GM18508 (cell line): ENCODE measurements around the gene CLEC18B.
"Not testable (repeated sequence)": the region's sequence is repeated elsewhere in the genome, so short reads cannot be mapped to it uniquely, and the experiment has no call there.

ENCODE experiments used
- ATAC-seq: cut with Tn5 transposase; IDR thresholded peaks from one replicate; pipeline ENCODE4 v1.9.1; 2021; ENCODE audit warnings: moderate number of reproducible peaks; ENCODE audit not compliant: insufficient read depth, unreplicated experiment

CLEC18B gene

DNA sequence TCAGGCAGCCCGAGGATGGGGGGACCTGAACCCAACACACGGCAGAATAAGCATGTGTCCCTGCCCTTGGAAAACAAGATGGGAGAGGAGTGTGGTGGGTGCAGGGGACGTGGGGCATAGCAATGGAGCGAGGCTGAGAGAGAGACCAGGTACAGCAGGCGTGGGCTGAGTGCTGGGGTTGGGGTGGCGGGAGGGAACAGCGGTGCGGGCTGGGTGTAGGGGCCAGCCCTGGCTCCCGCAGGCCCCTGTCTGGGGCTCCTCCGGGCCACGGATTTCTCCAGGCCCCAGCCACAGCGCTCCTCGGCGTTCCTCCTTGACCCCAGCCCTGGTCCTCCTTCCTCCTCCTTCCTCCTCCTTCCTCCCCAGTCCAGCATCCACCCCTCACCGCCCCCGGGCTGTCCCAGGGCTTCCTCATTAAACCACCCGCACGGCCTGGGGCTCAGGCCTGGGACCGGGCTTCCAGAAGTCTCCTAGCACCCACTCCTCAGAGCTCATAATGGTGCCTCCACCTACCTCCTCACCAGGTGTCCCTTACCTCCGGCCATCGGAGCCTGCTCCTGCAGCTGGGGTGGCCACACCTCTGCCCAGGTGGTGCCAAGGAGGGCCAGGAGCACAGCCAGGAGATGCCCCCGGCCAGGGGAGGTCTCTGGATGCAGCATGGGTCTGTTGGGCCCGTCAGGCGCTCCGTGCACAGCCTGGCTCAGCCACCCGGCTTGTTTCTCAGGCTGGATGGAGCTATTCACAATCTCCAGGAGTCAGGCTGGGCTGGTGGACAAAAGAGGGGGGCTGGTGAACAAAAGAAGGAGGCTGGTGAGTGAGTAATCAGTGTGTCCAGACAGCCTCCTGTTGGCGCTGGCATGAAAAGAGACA, at the start of gene CLEC18B:
TSS of gene CLEC18B (minus strand) at position 867 of the 870 bp plus-strand sequence. CDS start at position 659, 208 bp downstream.
- not testable (repeated sequence) for ATAC-seq

DNA sequence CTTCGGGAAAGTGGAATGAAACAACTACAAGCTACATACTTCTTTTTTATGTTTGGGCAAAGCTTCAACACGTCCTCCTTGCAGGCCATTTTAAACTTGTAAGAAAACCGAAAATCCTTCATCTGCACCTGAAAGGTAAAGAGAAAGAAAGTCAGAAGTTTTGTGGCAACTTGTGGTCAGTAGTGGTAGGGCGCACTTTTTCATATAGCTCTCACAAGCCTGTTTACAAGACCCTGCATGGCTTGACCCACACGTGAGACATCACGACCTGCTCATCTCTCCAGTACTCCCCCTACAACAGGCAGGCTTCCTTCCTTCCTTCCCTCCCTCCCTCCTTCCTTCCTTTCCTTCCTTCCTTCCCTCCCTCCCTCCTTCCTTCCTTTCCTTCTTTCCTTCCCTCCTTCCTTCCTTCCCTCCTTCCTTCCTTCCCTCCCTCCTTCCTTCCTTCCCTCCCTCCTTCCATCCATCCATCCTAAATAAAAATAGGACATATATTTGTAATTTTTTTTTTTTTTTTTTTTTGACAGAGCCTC, 48.7 kb upstream of the CLEC18B start:
- ATAC-seq: no peak

DNA sequence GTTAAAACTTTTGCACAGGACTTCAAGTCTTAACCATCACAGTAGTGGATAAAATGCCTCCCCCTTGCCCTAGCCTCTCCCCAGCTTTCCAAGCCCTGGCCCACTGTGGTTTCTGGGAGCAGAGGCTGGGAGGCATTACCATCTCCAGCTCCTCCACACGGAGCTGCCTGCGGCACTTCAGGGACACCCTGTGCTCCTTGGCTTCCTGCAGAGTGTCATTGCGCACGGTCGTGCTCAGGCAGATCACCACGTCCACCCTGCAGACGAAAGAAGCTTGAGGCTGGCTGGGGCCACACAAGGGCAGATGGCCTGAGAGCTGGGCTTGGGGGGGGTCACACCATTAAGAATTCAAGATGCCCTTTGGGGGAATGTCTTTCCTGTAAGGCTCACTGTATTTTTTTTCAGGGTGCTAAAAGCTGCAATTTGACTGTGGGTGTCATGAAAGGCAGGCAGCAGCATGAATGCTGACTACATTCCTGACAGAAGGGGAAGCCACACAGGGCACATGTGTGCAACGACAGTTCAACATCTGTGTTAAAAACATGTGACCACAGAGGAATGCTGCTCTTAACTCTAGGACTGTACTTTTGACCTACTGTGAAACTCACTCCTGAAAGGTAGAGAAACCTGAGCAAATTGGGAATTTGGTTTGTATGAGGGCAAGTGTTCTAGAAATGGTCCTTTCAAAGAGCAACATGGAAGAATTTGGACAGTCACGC, 47.7 kb upstream of the CLEC18B start:
- ATAC-seq: no peak

DNA sequence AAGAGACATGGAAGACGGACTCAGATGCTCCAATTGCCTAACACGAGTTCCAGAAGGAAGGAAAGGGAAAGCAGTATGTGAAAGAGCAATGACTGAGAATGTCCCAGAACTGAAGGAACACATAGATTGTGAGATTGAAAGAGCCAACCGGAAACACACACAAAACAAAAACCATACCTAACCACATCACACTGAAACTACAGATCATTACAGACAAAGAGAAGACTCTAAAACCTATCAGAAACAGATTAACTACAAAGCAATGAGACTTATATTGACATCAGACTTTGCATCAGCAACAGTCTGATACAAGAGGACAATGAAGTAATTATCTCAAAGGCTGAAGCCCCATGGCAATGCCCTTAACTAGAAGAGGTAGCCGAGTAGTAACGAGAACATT, 45.6 kb upstream of the CLEC18B start:
- ATAC-seq: no peak

DNA sequence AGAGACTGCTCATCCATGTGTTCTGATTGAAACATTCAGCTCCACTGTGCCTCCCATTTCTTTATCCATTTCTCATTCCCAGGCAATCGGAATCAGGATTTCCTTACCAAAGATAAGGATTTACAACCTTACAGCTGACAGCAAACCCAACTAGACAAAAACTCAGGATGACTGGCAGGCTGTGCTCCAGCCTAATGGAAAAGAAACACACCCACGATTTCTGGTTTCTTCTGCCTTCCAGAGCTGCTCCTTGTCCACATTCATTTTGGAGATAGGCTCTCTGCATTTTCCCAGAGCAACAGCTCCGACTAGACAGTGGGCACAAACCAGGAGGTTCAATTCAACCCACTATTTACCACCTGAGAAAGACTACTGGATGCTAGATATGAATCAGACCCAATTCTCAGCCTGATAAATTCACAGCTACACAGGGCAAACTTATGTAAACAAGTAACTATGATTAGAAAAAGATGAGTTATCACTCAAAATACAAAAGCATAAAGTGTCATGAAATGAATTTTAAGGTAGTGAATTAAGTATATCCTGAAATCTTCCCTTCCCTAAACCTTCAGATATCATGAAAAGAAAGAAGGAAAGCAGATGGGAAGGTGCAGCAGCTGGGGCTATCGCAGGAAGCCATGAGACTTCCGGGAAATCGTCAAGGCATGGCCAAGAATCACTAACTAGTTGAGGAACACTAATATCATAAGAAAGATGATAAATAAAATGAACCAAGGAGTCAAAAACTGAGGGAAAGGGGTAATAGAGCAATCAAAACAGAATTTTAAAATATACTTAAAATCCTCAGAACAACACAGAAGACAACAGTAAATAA, 44.8 kb upstream of the CLEC18B start:
- no peak for ATAC-seq

DNA sequence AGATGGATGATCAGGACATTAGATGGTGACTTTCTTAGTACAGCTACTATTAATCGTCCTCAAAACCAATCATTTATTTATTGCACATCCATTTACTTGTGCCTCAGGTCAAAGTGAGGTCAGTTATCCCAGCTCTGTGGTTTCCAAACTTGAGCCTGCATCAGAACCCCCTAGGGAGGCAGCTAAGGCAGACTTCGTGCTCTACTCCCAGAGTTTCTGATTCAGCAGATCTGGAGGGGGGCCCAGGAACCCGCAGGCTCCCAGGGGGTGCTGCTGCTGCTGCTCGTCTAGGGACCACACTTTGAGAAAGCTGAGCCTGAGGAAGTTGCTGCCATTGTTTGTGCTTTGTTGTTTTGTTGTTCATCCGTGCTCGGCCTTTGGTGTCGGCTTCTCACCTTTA, 44.0 kb upstream of the CLEC18B start:
- ATAC-seq: no peak

DNA sequence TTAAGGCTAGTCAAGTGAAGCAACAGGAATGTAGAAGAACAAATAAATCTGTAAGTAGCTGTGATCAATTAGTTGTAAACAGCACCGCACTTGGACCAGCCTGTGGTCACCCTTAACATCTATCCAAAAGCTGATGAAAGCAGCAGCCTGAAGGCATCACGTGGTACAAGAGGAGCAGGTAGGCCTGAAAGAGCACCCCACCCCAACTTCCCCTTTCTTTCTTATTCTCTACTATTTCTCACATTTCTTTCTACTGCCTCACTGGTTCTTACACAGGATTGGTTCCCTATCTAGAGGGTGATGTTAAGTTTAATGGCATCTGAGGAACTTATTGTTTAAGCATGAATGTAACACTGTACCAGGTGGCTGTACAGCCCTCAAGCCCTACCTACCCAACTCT, 42.6 kb upstream of the CLEC18B start:
- ATAC-seq: no peak

DNA sequence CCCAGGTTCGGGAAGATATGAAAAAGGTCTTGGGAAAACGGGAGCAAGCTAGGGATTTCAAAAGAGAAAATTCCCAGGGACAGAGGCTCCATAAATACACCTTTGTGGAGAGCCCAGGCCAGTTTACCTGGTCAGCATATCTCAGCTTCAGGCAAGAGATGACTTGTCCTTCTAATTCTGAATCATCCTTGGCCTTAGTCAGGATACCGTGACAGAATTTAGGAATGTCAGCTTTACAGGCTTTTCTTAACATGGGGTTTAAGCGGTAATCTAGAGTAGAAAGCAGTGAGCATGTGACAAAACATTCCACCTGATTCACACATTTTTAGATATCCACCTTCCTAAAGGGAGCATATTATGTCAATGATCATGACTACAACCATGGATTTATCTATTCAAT, 41.1 kb upstream of the CLEC18B start:
- ATAC-seq: no peak

DNA sequence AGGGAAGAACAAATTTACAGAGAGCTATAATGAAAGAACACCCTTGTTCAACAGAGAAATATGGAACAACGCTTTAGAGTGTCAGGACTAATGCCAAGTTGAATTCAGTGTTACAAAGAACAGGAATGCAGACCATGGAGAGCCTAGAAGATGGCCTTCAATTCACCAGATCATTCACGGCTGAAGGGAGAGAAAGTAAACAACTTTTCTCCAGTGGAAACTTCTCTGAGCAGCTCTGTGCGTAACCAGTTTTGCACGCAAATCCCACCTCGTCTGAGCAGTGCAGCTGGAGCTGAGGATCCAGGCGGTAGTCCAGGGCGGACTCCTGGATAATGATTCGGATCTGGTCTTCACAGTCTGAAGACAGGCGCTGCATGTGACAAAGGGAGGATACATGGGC, 40.5 kb upstream of the CLEC18B start:
- ATAC-seq: no peak

DNA sequence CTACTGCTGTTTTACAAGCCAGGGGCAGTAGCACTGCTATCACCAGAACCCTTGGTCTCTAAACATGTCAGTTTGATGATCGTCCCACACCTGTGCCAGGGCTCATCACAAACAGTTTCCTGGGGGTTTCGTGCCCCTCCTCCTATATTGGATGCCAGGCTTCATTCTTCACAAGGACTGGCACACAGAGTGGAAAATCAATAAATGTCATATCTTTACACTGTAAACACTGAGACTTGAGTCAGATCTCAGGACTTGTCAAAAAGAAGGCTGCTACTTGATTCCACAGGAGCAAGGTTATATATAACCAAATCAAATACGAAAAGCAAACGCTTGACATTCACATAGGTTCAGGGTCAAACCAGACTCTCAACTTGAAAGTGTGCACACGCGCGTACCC, 39.3 kb upstream of the CLEC18B start:
- ATAC-seq: no peak

DNA sequence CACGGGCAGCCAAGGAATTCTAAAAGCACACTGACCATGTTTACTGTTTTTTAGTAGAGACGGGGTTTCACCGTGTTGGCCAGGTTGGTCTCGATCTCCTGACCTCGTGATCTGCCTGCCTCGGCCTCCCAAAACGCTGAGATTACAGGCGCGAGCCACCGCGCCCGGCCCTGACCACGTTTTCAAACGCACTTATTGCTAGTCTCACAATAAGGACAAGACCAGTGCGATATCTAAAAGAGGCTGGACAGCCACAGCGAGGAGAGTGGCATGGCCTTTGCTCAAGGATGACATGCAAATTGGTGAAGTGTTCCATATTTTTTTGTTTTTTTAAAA, 35.0 kb upstream of the CLEC18B start:
- ATAC-seq: no peak

DNA sequence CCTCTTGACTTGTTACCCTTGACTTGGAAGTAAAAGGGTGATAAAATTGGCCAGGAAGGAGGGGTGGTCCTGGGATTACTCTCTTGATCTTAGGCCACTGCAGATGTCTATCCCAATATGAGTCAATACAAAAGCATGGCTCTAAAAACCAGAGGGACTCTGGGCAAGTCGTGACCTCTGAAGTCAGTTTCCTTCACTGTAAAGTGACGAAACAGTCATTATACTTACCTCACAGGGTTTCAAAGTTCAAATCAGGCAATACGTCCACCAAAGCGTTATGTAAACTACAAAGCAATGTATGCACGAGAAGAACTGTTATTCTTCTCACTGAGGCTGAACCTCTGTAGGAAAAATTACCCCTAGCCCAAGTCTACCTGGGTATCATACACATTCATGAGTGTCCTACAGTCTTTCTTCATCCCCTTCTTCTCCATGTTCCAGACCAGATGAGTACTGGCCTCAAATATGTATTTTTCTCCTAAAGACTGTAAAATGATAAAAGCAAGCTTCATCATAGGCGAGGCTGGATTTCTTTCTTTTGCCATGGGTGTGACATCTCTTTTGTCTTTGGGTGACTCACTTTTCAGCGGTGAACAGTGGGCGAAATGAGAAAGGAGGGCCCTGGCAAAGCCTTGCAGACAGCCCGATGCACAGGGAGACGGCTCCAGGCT, 34.5 kb upstream of the CLEC18B start:
- ATAC-seq: no peak

DNA sequence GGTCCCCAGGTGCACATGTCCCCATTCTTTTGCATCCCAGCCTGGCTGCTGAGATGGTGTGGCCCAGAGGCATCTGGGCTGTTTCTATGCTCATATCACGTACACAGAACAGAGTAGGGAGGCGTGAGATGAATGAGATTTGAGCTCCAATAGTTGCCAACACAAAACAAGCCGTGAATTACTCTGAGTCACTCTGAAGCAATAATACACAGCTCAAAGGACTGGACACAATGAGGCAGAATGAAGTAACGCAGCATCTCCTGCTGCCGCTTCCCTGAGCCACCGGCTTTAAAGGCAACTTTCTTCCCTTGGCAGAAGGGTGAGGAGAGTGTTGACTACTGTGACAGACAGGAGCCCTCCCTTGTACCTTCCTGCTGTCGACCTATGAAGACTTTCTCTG, 33.9 kb upstream of the CLEC18B start:
- no peak for ATAC-seq

DNA sequence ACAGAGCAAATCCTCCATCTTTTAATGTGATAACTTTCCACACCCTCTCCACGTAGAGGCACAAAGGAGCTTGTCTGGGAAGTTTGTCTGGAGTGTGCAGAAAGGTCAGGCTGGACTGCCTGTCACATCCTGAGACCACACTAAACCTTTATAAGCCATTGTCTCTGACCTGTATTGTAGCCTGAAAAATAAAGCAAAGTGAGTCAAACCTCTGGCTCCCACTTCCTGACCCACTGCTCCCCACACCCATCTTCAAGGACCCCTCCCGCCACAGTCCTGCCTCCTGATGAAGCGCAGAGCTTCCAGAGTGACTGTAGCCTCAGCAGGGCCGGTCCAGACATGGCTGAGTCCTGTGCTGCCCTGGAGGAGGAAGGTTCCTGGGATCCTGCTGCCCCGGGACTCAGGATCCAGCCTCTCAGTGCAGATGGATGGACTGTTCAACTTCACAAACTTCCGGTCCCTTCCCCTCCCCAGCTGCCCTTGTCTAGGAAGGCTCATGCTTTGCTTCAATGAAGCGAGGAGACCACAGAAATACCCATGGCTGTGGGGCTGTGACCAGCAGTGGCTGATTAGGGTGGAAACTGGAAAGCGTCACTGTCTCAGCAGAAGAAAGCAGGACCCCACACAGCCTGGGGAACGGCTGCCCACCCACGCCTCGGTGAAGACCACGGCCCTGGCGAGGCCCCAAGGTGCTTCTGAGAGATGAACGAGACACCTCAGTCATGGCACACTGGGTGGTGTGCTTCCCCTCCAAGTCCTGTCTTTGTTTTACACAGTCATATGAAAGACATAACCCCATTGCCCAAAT, 30.9 kb upstream of the CLEC18B start:
- ATAC-seq: peak; percentile 48

DNA sequence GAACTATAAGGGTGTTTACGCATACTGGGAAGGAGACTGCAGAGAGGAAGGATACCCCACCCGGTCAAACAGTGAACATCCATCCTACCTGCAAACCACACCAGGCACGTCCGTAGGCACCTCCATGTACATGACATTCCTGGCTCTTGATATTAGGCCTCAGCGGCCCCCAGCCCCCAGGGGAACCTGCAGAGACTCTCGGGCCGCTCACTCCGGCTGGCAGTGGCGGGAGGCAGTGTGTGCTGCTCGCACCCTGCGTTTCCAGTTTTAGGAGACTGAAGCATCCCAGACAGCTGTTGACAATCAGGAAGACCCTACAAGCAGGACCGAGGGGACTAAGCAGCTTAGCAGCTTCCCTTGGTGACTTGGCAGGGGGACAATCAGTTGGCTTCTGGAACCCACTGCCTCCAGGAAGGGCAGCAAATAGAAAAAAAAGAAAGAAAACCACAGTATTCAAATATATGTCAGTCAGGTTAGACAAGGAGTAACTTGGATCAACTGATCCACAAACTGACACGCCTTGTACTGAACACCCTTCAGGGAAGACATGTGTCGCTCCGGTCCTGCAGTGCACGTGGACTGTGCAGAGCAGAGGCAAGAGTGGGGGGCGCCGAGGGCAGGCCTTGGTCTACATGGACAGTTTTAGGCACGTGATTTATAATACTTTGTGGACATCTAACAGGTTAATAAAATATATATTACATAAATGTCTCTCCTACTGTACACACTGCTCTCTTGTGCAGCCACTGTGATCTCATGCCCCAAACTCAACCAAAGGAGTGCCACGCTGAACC, 29.9 kb upstream of the CLEC18B start:
- no peak for ATAC-seq

DNA sequence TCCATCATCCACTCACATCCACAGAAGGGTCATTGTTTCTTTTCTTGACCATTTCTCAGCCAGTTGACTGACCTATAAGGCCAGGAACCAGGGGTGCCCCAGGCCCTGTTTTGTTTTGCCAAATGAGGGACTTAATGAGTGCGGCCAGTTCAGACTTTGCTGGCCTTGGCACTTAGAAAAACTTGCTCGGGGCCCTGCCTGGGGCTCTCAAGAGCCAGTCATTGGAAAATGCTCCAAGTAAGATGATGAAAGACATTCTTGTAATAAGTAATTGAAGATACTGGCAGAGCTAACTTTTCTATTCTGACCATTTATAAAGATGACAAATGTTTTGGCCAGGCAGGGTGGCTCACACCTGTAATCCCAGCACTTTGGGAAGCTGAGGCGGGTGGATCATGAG, 29.0 kb upstream of the CLEC18B start:
- ATAC-seq: no peak

DNA sequence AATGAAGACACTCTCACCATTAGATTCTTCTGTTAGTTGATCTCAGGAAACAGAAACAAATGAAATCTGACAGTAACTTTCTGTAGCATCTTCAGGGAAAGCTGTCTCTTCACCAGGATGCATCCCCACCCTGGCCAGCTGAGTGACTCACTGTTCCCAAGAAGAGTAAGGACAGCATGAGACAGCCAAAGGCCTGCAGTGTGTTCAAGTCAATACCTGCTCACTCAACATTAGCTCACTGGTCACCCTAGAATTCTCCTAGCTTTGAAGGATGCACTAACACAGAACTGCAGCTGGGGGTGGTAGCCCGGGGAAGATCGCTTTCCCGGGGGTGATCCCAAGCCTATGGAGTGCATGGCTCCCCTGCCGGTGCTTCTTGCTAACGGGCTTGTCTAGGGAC, 28.2 kb upstream of the CLEC18B start:
- ATAC-seq: no peak

DNA sequence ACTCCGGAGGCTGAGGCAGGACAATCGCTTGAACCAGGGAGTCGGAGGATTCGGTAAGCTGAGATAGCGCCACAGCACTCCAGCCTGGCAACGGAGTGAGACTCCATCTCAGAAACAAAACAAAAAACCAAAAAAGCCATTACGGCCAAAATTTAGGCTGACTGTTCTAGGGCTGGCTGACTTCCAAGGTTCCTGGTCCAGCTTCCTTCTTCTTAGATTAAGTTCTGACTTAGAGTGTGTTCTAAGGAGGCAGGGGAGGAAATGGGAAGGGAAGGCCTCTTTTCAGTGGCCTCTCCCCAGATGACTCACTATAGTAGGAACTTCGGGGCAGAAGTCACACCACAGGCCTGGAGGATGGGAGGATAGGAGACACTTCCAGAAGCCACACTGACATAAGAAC, 27.7 kb upstream of the CLEC18B start:
- ATAC-seq: no peak

DNA sequence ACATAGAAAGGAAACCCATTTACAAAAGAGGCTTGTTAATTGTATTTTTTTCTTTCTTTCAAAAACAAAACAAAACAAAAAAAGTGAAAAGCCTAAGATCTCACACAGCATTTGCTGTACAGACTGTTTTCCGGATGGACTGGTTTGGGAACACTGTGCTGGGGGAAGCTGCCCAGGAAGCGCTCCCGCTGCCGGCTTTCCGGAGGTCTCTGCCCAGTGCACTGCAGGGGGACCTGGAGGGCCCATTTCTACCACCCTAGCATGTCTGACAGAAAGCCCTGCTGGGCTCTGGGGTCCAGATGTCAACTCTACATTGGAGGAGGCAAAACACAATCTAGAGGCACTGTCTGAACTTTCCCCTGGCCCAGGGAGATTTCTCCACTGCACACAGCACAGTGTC, 26.3 kb upstream of the CLEC18B start:
- no peak for ATAC-seq
